Measurements from ENCODE around the gene OR5AU1. TPM values are rescaled to one million over a fixed set of nuclear protein-coding genes. Genes with fewer than 3 reads are reported as not detected.

OR5AU1 gene
- total RNA-seq, 6 experiments from 2014 or later: not detected

- Mint-ChIP-seq H3K27ac (no peak overlapping the region), H3K9me3 (0 out of 2 replicates have a peak, but pooled peaks cover 4% of the 10 kb centered on the region), H3K36me3 (ENCODE audit: low read depth) (no peaks in the 10 kb centered on the region), H3K4me3 (no peak overlapping the region), H3K4me1 (ENCODE audit: low read depth) (no peaks in the 10 kb centered on the region), H3K27me3 (ENCODE audit: insufficient read depth) (peaks cover 3% of the 10 kb centered on the region)
- TF ChIP-seq CTCF (IDR thresholded peaks at IDR 0.05): no peak
- DNase-seq: no peak
Measured at GRCh38 chr14:21133901-21134300, 22.0 kb downstream of the OR5AU1 start.

- H3K27me3 Mint-ChIP-seq (ENCODE audit: insufficient read depth): peaks cover 14% of the 10 kb centered on the region
- peaks cover 5% of the 10 kb centered on the region; the same call in 1 of the 2 replicates for H3K9me3 Mint-ChIP-seq
- no peak overlapping the region for H3K27ac Mint-ChIP-seq
- H3K4me1 Mint-ChIP-seq (ENCODE audit: low read depth): no peaks in the 10 kb centered on the region
- DNase-seq: no peak
- H3K36me3 Mint-ChIP-seq (ENCODE audit: low read depth): no peaks in the 10 kb centered on the region
- H3K4me3 Mint-ChIP-seq: no peak overlapping the region
- TF ChIP-seq CTCF (IDR thresholded peaks at IDR 0.05): no peak
Measured at GRCh38 chr14:21123429-21123828, 32.4 kb downstream of the OR5AU1 start.

GRCh38 chr14:21121122-21121521 is 34.7 kb downstream of the OR5AU1 start:
- peaks cover 2% of the 10 kb centered on the region for H3K27me3 Mint-ChIP-seq (ENCODE audit: insufficient read depth)
- no peak overlapping the region for H3K4me3 Mint-ChIP-seq
- DNase-seq: no peak
- no peaks in the 10 kb centered on the region for H3K36me3 Mint-ChIP-seq (ENCODE audit: low read depth)
- no peaks in the 10 kb centered on the region for H3K4me1 Mint-ChIP-seq (ENCODE audit: low read depth)
- no peak overlapping the region for H3K27ac Mint-ChIP-seq
- peaks cover 5% of the 10 kb centered on the region; the same call in 1 of the 2 replicates for H3K9me3 Mint-ChIP-seq
- no peak for TF ChIP-seq CTCF (IDR thresholded peaks at IDR 0.05)

- DNase-seq: no peak
- TF ChIP-seq CTCF (IDR thresholded peaks at IDR 0.05): no peak
- H3K4me3 Mint-ChIP-seq: no peak overlapping the region
- H3K27ac Mint-ChIP-seq: no peak overlapping the region
- H3K4me1 Mint-ChIP-seq (ENCODE audit: low read depth): no peaks in the 10 kb centered on the region
- H3K36me3 Mint-ChIP-seq (ENCODE audit: low read depth): no peaks in the 10 kb centered on the region
- peaks cover 2% of the 10 kb centered on the region for H3K27me3 Mint-ChIP-seq (ENCODE audit: insufficient read depth)
- H3K9me3 Mint-ChIP-seq: peaks cover 5% of the 10 kb centered on the region; the same call in 1 of the 2 replicates
Measured at GRCh38 chr14:21120686-21121085, 35.2 kb downstream of the OR5AU1 start.

- Mint-ChIP-seq H3K27ac (no peak overlapping the region), H3K4me3 (no peak overlapping the region), H3K9me3 (no peaks in the 10 kb centered on the region), H3K27me3 (ENCODE audit: insufficient read depth) (no peaks in the 10 kb centered on the region; the same call in 1 of the 2 replicates), H3K4me1 (ENCODE audit: low read depth) (no peaks in the 10 kb centered on the region), H3K36me3 (ENCODE audit: low read depth) (no peaks in the 10 kb centered on the region)
- TF ChIP-seq CTCF (IDR thresholded peaks at IDR 0.05): no peak
- DNase-seq: no peak
Measured at GRCh38 chr14:21118933-21119332, 36.9 kb downstream of the OR5AU1 start.

GRCh38 chr14:21113369-21113768 is 42.5 kb downstream of the OR5AU1 start:
- Mint-ChIP-seq H3K9me3 (no peaks in the 10 kb centered on the region), H3K4me3 (no peak overlapping the region), H3K27me3 (ENCODE audit: insufficient read depth) (peaks cover 10% of the 10 kb centered on the region), H3K36me3 (ENCODE audit: low read depth) (no peaks in the 10 kb centered on the region), H3K4me1 (ENCODE audit: low read depth) (no peaks in the 10 kb centered on the region), H3K27ac (no peak overlapping the region)
- no peak for DNase-seq
- no peak for TF ChIP-seq CTCF (IDR thresholded peaks at IDR 0.05)

Measured in HFFc6 (cell line).